Activated naive CD8-positive, alpha-beta T cell treated with anti-CD3 and anti-CD28 coated beads, Interleukin-2, amount 50 U/mL, for 24 hours (primary cell): ENCODE data around the gene XPNPEP2.

Experiments
- ATAC-seq: fragments of 150-1000 bp; cut with Tn5 transposase; one replicate; pipeline ENCODE4 v1.10.0; 2021
- DNase-seq: peaks from one replicate; pipeline ENCODE4 v3.0.0; 2021
- H3K27ac Mint-ChIP-seq: one replicate; pipeline ENCODE4 v1.8.0; 2021; ENCODE audit warnings: mild to moderate bottlenecking, mixed read lengths
- H3K27me3 Mint-ChIP-seq: one replicate; pipeline ENCODE4 v1.8.0; 2021; ENCODE audit warnings: mixed read lengths
- H3K36me3 Mint-ChIP-seq: one replicate; pipeline ENCODE4 v1.8.0; 2021; ENCODE audit warnings: low read depth, mixed read lengths
- H3K4me1 Mint-ChIP-seq: one replicate; pipeline ENCODE4 v1.8.0; 2021; ENCODE audit warnings: mixed read lengths
- H3K4me3 Mint-ChIP-seq: one replicate; pipeline ENCODE4 v1.8.0; 2021; ENCODE audit warnings: mild to moderate bottlenecking, moderate library complexity, mixed read lengths
- H3K9me3 Mint-ChIP-seq: one replicate; pipeline ENCODE4 v1.8.0; 2021; ENCODE audit warnings: mixed read lengths

XPNPEP2 gene

DNA sequence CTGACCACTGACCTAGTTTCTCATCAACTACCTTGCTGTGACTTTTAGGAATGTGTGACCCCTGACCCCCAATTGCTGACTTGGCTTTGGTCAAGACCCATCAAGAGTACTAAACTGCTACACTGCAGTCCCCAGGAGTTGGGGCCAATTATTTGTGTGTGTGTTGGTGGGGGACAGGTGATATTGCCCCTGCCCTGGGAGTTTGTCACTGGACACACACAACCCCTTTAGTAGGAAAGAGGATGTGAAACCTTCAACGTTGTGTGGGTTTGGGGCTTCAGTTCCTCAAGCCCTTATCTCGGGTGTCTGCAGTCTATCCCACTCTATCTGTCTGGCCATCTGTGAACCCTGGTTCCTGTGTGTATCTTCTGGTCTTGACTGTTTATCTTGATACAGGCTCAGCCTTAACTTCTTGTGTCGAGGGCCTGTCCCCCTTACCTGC lies 47.5 kb downstream of the XPNPEP2 start:
- ATAC-seq (no peak), DNase-seq (no peak)
- peaks cover 58% of the 10 kb centered on the region for H3K36me3 Mint-ChIP-seq

DNA sequence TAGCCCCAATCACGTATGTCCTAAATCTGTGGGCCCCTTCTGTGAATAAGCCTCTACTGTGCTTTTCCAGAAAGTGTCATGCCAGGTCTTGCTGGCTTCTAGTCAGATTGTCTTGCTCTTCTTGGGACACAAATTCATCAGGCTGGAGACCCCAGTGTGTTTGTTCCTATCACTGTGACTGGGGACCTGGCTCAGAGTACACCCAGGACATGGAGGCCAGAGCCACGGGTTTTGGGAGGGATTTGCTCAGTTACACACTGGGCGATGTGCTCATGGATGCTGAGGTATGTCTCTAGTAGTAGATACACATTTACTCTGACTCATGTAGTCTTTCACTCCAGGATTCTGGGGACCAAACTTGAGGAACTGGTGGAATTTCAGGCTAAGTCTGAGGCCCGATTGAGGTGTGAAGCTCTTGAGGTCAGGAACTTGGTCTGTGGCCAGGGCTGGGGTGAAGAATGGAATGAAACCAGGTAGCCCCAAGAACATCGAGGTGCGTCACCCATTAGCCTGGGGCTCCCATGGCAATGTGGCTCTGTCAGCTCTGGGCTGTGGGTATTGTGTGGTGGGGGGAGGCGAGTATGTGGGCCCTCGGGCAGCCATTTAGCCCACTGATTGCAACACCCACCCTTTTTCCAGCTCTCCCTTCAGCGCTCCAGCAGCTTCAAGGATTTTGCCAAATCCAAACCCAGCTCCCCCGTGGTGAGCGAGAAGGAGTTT lies 48.7 kb downstream of the XPNPEP2 start:
- H3K9me3 Mint-ChIP-seq = no peaks in the 10 kb centered on the region
- H3K27me3 Mint-ChIP-seq = no peaks in the 10 kb centered on the region
- H3K27ac Mint-ChIP-seq = peak overlapping the region; percentile 81
- peaks cover 49% of the 10 kb centered on the region for H3K4me1 Mint-ChIP-seq
- DNase-seq = no peak
- H3K36me3 Mint-ChIP-seq = peaks cover 52% of the 10 kb centered on the region
- H3K4me3 Mint-ChIP-seq = peak overlapping the region; percentile 32
- ATAC-seq = no peak

More for the DNA sequence above, 47.5 kb downstream of the XPNPEP2 start:
- no peaks in the 10 kb centered on the region for H3K27me3 Mint-ChIP-seq
- peaks cover 53% of the 10 kb centered on the region for H3K4me1 Mint-ChIP-seq
- peak overlapping the region; percentile 85 for H3K27ac Mint-ChIP-seq
- peak overlapping the region; percentile 65 for H3K4me3 Mint-ChIP-seq
- no peaks in the 10 kb centered on the region for H3K9me3 Mint-ChIP-seq

DNA sequence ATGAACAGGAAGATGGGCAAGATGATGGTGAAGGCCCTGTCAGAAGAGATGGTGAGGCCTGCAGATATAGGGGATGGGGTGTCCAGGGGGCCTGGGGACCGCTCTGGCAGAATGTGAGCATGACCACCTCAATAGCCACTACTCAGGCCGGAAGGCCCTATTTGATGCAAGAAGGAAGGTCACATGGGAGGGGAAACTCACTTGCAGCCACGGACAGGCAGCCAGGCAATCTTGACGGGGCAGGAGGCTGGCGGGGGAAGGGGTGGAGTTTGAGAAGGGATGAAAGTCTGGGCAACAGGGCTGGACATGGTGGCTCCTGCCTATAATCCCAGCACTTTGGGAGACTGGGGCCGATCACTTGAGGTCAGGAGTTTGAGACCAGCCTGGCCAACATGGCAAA lies 49.7 kb downstream of the XPNPEP2 start:
- peaks cover 43% of the 10 kb centered on the region for H3K36me3 Mint-ChIP-seq

DNA sequence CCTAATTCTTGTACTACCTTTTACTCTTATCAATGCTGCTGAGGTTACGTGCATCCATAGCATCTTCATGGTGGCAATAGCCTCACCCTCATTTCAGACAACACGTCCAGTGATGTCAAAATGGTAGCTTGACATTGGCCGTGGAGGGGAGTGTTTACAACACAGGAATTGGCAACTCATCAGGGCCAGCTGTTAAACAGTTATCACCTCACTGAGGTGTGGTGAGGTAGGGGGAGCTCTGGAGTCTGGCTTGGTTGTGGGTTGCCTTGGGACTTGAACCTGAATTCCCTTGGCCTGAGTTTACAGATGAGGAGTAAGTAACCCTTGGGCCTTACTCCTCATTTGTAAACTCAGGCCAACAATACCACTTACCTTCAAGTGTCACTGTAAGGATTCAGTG lies 51.4 kb downstream of the XPNPEP2 start:
- Mint-ChIP-seq H3K4me3 (no peak overlapping the region), H3K36me3 (peaks cover 33% of the 10 kb centered on the region), H3K9me3 (no peaks in the 10 kb centered on the region), H3K4me1 (peaks cover 28% of the 10 kb centered on the region), H3K27ac (no peak overlapping the region), H3K27me3 (no peaks in the 10 kb centered on the region)
- ATAC-seq (no peak), DNase-seq (no peak)

More for the DNA sequence above, 49.7 kb downstream of the XPNPEP2 start:
- Mint-ChIP-seq H3K27me3 (no peaks in the 10 kb centered on the region), H3K27ac (peak overlapping the region; percentile 54), H3K4me1 (peaks cover 42% of the 10 kb centered on the region), H3K4me3 (no peak overlapping the region), H3K9me3 (no peaks in the 10 kb centered on the region)
- ATAC-seq (no peak), DNase-seq (no peak)

DNA sequence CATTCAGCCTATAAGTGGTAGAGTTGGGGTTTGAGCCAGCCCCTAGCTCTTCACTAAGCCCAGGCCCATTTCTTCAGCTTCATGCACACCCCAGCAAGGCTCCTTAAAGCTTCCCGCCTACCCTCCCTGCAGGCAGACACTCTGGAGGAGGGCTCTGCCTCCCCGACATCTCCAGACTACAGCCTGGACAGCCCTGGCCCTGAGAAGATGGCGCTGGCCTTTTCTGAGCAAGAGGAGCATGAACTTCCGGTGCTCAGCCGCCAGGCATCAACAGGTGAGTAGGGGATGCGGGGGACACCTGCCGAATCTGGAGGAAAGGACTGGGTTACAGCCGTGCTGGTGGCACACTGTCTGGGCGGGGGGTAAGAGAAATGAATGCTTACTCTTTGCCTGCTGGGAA lies 52.0 kb downstream of the XPNPEP2 start:
- Mint-ChIP-seq H3K27me3 (no peaks in the 10 kb centered on the region), H3K4me1 (peaks cover 22% of the 10 kb centered on the region), H3K4me3 (no peak overlapping the region), H3K9me3 (no peaks in the 10 kb centered on the region), H3K27ac (no peak overlapping the region), H3K36me3 (peaks cover 26% of the 10 kb centered on the region)
- ATAC-seq (no peak), DNase-seq (no peak)

DNA sequence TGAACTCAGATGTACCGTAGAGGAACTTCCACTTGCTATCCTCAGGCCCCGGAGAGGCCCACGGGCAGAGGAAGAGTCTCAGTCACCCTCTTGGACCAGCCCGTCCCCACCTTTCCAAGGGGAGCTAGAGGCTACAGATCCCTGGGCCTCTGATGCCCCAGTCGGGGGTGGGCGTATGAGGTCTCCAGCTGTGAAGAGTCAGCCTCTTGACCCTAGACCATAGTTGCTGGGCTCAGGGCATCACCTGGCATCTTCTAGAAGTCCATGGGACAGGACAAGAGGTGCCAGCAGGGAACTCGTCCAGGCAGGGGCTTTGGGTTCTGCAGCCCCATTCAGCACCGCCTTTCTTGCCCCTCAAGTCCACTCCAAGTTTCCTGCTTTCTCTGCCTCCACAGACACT lies 52.6 kb downstream of the XPNPEP2 start:
- Mint-ChIP-seq H3K27me3 (no peaks in the 10 kb centered on the region), H3K27ac (no peak overlapping the region), H3K4me1 (peaks cover 16% of the 10 kb centered on the region), H3K9me3 (no peaks in the 10 kb centered on the region), H3K4me3 (no peak overlapping the region), H3K36me3 (peaks cover 24% of the 10 kb centered on the region)
- ATAC-seq (no peak), DNase-seq (no peak)

DNA sequence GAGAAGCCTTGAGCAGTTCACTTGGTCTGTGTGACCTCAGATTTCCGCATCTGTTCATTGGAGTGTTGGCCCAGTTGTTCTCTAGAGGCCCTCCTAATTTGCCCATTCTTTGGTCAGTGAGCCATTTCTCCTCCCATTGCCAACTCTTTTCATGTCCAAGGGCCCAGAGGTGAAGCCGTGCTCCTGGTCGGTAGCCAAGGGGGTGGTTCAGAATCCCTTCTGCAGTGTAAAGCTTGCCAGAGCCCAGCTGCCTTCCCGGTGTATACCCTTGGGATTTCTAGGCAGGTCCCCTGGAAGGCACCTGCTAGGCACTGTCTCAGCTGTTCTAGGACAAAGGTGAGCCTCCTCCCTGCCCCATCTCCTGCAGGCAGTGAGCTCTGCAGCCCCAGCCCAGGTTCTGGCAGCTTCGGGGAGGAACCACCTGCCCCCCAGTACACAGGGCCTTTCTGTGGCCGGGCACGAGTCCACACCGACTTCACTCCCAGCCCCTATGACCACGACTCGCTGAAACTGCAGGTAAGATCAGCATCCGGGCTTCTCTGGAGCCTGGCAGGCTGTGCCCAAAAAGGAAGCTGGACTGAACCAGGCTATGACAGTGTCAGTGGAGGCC lies 53.3 kb downstream of the XPNPEP2 start:
- DNase-seq (no peak), ATAC-seq (no peak)
- Mint-ChIP-seq H3K27me3 (no peaks in the 10 kb centered on the region), H3K4me1 (peaks cover 12% of the 10 kb centered on the region), H3K36me3 (peaks cover 24% of the 10 kb centered on the region), H3K4me3 (no peak overlapping the region), H3K27ac (no peak overlapping the region), H3K9me3 (no peaks in the 10 kb centered on the region)

DNA sequence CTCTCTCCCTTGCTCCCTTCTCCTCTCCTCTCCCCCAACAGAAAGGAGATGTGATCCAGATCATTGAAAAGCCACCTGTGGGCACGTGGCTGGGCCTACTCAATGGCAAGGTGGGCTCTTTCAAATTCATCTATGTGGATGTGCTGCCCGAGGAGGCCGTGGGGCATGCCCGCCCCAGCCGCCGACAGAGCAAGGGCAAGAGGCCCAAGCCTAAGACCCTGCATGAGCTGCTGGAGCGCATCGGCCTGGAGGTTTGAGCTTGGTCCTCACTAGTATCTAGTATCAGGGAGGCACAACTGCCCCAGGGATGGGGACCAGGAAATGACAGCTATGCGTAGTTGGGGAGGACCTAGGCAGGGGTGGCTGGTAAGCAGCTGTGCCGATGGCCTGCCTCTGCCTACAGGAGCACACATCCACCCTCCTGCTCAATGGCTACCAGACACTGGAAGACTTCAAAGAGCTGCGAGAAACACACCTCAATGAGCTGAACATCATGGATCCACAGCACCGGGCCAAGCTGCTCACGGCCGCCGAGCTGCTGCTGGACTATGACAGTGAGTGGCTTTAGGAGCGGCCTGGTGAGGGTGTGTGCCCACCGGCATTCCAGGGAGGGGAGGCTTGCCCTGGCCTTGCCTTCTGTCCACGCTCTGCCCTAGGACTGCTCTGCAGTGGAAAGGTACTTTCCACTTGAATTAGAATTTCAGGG lies 54.0 kb downstream of the XPNPEP2 start:
- DNase-seq (no peak), ATAC-seq (no peak)
- no peaks in the 10 kb centered on the region for H3K9me3 Mint-ChIP-seq
- peaks cover 20% of the 10 kb centered on the region for H3K36me3 Mint-ChIP-seq
- no peak overlapping the region for H3K4me3 Mint-ChIP-seq
- H3K27me3 Mint-ChIP-seq = no peaks in the 10 kb centered on the region
- H3K4me1 Mint-ChIP-seq = peaks cover 9% of the 10 kb centered on the region
- no peak overlapping the region for H3K27ac Mint-ChIP-seq

DNA sequence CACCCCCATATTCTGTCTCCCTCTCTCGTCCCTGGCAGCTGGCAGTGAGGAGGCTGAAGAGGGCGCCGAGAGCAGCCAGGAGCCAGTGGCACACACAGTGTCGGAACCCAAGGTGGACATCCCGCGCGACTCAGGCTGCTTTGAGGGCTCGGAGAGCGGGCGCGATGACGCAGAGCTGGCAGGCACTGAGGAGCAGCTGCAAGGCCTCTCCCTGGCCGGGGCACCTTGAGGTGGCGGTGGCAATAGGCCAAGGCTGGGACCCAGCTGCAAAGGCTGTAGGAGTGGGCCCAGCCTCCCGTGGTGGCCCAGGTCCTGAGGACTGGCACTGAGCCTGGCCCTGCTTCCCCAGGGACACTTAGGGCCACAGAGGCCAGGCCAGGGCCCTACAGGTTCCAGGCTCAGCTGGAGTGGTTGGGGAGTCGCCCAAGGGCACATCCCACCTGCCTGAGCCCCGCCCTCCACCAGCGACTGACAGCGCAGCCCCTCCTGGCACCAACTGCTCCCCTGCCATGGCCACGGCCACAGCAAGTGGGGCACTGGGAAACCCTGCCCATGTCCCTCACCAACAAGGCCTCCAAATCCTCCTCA lies 54.9 kb downstream of the XPNPEP2 start:
- no peak overlapping the region for H3K27ac Mint-ChIP-seq
- no peak overlapping the region for H3K4me3 Mint-ChIP-seq
- no peaks in the 10 kb centered on the region for H3K27me3 Mint-ChIP-seq
- DNase-seq = no peak
- peaks cover 15% of the 10 kb centered on the region for H3K4me1 Mint-ChIP-seq
- no peak for ATAC-seq
- peaks cover 19% of the 10 kb centered on the region for H3K36me3 Mint-ChIP-seq
- no peaks in the 10 kb centered on the region for H3K9me3 Mint-ChIP-seq

DNA sequence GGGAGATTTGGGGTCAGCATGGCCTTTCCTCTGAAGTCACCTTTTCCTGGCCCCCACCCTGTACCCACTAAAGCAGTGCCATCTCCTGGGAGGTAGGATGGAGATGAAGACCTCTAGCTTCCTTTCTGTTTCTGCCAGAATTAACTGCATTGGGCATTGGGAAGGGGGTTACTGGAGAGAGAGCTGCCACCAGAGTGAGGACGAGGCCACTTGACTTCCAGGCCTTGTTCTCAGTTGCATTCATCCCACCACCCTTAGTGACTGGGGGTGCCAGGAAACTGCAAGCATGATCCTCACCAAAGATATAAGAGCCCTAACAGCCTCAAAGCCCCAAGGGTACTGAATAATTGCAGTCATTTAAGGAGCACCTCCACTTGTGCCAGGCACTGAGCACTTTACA lies 56.8 kb downstream of the XPNPEP2 start:
- Mint-ChIP-seq H3K9me3 (no peaks in the 10 kb centered on the region), H3K36me3 (peaks cover 17% of the 10 kb centered on the region), H3K4me3 (no peak overlapping the region), H3K27ac (no peak overlapping the region), H3K4me1 (peaks cover 30% of the 10 kb centered on the region), H3K27me3 (no peaks in the 10 kb centered on the region)
- DNase-seq (no peak), ATAC-seq (no peak)

DNA sequence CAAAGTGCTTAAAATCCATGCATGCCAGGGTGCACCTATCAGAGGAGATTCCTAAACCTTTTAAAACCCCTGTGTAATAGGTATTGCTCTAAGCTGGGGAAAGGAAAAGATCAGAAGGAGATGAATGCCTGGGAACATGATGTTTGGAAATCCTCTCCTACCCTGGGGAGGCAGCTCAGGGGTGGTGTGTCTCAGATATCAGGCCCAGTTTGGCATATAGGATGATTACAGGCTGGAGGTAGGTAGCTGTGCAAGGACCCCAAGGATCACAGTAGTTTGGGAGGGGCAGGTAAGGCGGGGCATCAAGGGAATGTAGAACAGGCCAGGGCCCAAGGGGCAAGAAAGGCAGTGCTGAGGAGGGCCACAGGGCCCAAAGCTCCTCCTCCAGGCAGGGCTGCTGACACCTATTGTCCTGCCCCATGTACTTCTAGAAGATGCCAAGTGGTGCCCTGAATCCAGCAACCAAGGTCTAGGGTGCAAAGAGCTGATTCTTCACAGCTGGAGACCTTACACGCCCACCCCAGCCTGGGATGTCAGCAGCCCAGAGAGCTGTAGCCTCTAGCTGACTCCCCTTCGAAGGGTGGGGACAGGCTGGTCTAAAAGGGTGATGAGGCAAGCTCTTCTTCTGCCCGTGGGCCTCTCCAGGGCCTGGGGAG lies 58.6 kb downstream of the XPNPEP2 start:
- no peaks in the 10 kb centered on the region for H3K9me3 Mint-ChIP-seq
- DNase-seq (no peak), ATAC-seq (no peak)
- H3K4me3 Mint-ChIP-seq = no peak overlapping the region
- peak overlapping the region; percentile 52 for H3K27ac Mint-ChIP-seq
- no peaks in the 10 kb centered on the region for H3K27me3 Mint-ChIP-seq
- peaks cover 30% of the 10 kb centered on the region for H3K4me1 Mint-ChIP-seq
- peaks cover 15% of the 10 kb centered on the region for H3K36me3 Mint-ChIP-seq

DNA sequence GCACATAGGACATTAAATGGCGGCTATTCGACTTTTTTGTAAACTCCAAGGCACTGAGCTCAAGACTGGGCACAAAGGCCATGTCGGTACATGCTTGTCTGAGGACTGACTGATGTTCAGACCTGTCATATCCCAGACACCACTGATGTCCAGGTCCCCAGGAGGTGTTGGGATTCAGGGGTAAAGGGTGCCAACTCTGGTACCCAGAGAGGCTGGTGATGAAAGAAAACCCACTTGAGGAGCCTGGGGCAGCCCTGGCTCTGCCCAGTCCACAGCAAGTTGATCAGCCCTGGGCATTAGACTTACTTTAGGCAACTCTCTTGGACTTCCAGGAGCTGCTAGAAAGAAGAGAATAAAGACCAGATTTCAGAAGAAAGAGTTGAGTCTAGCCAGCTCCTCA lies 59.7 kb downstream of the XPNPEP2 start:
- peaks cover 15% of the 10 kb centered on the region for H3K36me3 Mint-ChIP-seq
- DNase-seq (no peak), ATAC-seq (no peak)
- no peaks in the 10 kb centered on the region for H3K27me3 Mint-ChIP-seq
- peak overlapping the region; percentile 69 for H3K27ac Mint-ChIP-seq
- H3K9me3 Mint-ChIP-seq = no peaks in the 10 kb centered on the region
- peaks cover 30% of the 10 kb centered on the region for H3K4me1 Mint-ChIP-seq
- H3K4me3 Mint-ChIP-seq = no peak overlapping the region

DNA sequence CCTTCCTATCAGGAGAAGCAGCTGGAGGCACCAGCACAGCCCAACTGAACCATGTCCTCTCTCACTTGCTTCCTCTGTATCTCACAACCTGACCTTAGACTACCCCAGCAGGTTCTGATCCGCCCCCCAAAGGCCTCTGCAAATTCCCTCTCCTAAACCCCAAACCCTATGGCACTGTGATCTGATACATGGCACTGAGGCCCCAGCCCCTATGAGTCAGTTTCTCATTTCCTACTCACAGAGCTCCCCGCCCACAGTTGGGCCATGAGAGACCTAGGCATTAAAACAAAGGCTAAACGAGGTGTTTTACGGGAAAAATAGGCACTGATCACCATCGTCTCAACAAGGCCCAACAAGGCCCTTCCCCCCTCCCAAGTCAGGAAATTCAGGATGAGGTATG lies 60.1 kb downstream of the XPNPEP2 start:
- H3K36me3 Mint-ChIP-seq = peaks cover 15% of the 10 kb centered on the region
- ATAC-seq (peak; percentile 95), DNase-seq (no peak)
- H3K27me3 Mint-ChIP-seq = no peaks in the 10 kb centered on the region
- H3K27ac Mint-ChIP-seq = peak overlapping the region; percentile 69
- no peaks in the 10 kb centered on the region for H3K9me3 Mint-ChIP-seq
- H3K4me1 Mint-ChIP-seq = peaks cover 34% of the 10 kb centered on the region
- H3K4me3 Mint-ChIP-seq = no peak overlapping the region

DNA sequence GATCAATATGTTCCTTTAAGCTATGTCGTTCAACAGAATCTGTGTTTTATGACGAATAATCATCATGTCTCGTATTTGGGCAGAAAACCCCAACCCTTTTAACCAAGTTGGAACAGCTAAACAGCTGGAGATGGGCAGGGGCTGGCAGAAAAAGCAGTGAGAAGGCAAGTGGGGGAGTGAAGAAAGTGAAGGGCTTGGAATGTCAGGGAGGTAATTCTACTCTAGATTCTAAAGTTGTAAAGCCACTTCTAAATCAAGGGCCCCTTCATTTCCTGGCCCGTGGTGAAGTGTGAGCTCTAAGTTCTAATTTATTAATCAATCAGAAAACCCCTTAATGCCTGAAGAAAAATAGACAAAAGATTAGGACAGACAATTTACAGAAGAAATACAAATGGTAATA lies 61.4 kb downstream of the XPNPEP2 start:
- H3K36me3 Mint-ChIP-seq = peaks cover 13% of the 10 kb centered on the region
- no peaks in the 10 kb centered on the region for H3K27me3 Mint-ChIP-seq
- H3K4me3 Mint-ChIP-seq = no peak overlapping the region
- H3K9me3 Mint-ChIP-seq = no peaks in the 10 kb centered on the region
- H3K27ac Mint-ChIP-seq = no peak overlapping the region
- H3K4me1 Mint-ChIP-seq = peaks cover 34% of the 10 kb centered on the region
- no peak for DNase-seq
- ATAC-seq = no peak
